ENCODE measurements around the gene FBXO15.

DNA sequence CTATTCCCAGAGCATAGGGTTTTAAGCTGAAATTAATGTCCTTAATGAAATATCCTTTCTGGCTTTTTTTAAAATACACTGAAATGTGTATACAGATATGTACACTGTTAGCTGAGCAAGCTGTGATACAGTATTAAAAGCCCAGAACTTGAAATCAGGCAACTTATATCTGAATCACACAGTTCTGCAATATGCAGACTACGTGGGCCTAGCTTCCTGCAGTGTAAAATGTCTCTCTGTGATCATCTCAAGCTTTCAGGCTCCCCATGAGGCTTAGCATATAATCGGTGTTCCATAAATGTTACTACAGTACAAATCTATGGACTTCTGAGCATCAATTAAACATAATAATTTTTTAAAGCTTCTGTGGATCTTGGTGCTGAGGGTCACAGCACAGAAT is 8.2 kb downstream of the FBXO15 start:
- TF ChIP-seq POLR2AphosphoS5 (IDR thresholded peaks at IDR 0.05) (no peak), POLR2A (IDR thresholded peaks at IDR 0.05; ENCODE audit: low read depth) (no peak)
- TF ChIP-seq, protein P1, sequence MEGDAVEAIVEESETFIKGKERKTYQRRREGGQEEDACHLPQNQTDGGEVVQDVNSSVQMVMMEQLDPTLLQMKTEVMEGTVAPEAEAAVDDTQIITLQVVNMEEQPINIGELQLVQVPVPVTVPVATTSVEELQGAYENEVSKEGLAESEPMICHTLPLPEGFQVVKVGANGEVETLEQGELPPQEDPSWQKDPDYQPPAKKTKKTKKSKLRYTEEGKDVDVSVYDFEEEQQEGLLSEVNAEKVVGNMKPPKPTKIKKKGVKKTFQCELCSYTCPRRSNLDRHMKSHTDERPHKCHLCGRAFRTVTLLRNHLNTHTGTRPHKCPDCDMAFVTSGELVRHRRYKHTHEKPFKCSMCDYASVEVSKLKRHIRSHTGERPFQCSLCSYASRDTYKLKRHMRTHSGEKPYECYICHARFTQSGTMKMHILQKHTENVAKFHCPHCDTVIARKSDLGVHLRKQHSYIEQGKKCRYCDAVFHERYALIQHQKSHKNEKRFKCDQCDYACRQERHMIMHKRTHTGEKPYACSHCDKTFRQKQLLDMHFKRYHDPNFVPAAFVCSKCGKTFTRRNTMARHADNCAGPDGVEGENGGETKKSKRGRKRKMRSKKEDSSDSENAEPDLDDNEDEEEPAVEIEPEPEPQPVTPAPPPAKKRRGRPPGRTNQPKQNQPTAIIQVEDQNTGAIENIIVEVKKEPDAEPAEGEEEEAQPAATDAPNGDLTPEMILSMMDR (IDR thresholded peaks at IDR 0.05): no peak

Measured in esophagus muscularis mucosa (tissue), 3 donors.